Activated T-helper 17 cell treated with anti-CD3 and anti-CD28 coated beads, Interleukin-2, amount 50 U/mL, for 72 hours (primary cell): Measurements from ENCODE around the gene STK26. TPM values are rescaled to one million over a fixed set of nuclear protein-coding genes. Genes with fewer than 3 reads are reported as not detected.
"Not testable (repeated sequence)": the region's sequence is repeated elsewhere in the genome, so short reads cannot be mapped to it uniquely, and the experiment has no call there.

Experiments
- ATAC-seq: fragments of 150-1000 bp; cut with Tn5 transposase; replicated peaks from 2 replicates; pipeline ENCODE4 v1.10.0; 2021; ENCODE audit warnings: mild to moderate bottlenecking, moderate library complexity
- H3K27ac Mint-ChIP-seq: one replicate; pipeline ENCODE4 v1.8.0; 2022; ENCODE audit warnings: mixed read lengths
- H3K27me3 Mint-ChIP-seq: one replicate; pipeline ENCODE4 v1.8.0; 2022; ENCODE audit warnings: mixed read lengths
- H3K36me3 Mint-ChIP-seq: one replicate; pipeline ENCODE4 v1.8.0; 2022; ENCODE audit warnings: low read depth, mild to moderate bottlenecking, mixed read lengths
- H3K4me1 Mint-ChIP-seq: one replicate; pipeline ENCODE4 v1.8.0; 2022; ENCODE audit warnings: mixed read lengths
- H3K4me3 Mint-ChIP-seq: one replicate; pipeline ENCODE4 v1.8.0; 2022; ENCODE audit warnings: mild to moderate bottlenecking, mixed read lengths
- H3K9me3 Mint-ChIP-seq: one replicate; pipeline ENCODE4 v1.8.0; 2022; ENCODE audit warnings: mixed read lengths
- total RNA-seq, 2 donors: library from RNA; stranded (reverse); gene quantifications; one replicate each; pipeline ENCODE4 v1.2.3, GENCODE V29; 2022

Gene STK26
- total RNA-seq, 2 donors from 2014 or later, result 43.1 to 43.4 TPM

DNA sequence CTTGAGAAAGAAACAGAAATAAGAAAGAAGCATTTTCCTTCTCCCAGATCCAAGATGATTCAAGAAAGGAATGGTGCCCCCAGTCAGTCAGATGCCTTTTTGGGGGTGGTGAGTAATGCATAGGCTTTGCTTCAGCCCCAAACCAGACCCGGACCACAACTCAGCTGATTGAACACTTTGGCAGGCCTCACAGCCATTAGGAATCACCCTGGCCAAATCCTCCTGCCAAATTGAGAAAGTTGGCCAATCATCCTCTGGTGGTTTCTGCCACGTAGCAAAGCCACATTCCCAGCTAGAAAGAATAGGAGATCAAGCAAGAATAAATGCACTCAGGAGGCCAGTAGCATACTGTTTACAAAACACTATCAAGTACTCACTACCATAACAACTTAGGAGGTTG lies 71.1 kb downstream of the STK26 start:
- Mint-ChIP-seq H3K27ac (no peak overlapping the region), H3K4me1 (no peaks in the 10 kb centered on the region), H3K36me3 (no peaks in the 10 kb centered on the region), H3K9me3 (no peaks in the 10 kb centered on the region), H3K27me3 (peaks cover 4% of the 10 kb centered on the region), H3K4me3 (no peak overlapping the region)
- no peak for ATAC-seq

DNA sequence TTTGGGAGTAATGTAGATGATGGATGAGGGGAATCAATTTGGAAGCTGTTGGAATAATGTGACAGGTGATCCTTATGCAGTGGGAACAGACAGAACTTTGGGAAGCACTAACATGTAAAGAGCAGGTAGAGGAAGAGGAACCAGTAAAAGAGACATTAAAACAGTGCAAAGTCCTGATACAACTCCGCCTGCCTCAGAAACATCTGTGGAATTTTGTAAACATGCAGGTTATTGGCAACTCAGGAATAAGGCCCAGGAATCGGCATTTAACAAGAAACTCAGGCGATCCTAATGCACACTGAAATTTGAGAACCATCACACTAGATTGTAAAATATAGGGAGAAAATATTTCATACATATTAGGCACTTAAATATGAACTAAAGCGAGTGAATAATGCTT lies 75.6 kb downstream of the STK26 start:
- not testable (repeated sequence) for H3K4me1 Mint-ChIP-seq, ATAC-seq, H3K27ac Mint-ChIP-seq, H3K27me3 Mint-ChIP-seq, H3K4me3 Mint-ChIP-seq, H3K9me3 Mint-ChIP-seq, H3K36me3 Mint-ChIP-seq

DNA sequence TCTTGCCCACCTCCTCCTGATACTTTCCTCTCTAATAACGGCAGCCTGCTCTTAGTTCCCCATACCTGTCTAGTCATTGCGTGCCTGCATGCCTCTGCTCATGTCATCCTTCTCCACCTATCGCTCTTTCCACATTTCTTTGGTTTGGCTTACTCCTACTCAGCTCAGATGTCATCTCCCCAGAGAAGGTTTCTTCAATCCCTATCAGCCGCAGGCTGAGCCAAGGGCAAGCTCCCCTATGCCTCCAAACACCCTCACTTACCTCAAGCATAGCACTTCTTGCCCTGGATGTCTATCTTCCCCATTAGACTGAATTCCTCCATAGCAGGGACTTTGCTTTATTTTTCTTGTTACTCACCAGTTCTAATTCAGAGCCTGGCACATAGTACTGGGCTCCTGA lies 78.1 kb downstream of the STK26 start:
- Mint-ChIP-seq H3K4me1 (no peaks in the 10 kb centered on the region), H3K36me3 (no peaks in the 10 kb centered on the region), H3K27me3 (peaks cover 4% of the 10 kb centered on the region), H3K27ac (no peak overlapping the region), H3K4me3 (no peak overlapping the region), H3K9me3 (no peaks in the 10 kb centered on the region)
- ATAC-seq, result no peak

DNA sequence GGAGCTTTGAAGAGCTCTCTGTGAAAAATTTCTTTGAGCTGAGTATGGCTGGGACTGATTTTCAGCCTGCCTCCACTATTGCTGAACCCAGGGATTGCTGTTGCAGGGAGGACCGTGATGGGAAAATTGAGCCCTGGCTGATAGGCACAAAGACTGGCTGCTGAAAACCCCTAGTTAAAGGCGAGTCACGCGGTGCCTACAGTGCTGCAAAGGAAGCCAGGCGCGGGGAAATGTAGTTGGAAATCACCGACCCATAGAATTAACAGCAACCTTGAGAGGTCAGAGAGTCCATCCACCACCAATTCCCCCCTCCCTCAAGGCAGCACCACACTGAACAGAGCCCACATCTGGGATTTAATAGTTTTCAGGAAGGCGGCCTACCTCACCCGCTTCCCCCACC lies 78.7 kb downstream of the STK26 start:
- H3K9me3 Mint-ChIP-seq, result no peaks in the 10 kb centered on the region
- H3K27ac Mint-ChIP-seq, result no peak overlapping the region
- H3K27me3 Mint-ChIP-seq, result peaks cover 4% of the 10 kb centered on the region
- no peaks in the 10 kb centered on the region for H3K36me3 Mint-ChIP-seq
- H3K4me1 Mint-ChIP-seq, result no peaks in the 10 kb centered on the region
- H3K4me3 Mint-ChIP-seq, result no peak overlapping the region
- ATAC-seq, result no peak

DNA sequence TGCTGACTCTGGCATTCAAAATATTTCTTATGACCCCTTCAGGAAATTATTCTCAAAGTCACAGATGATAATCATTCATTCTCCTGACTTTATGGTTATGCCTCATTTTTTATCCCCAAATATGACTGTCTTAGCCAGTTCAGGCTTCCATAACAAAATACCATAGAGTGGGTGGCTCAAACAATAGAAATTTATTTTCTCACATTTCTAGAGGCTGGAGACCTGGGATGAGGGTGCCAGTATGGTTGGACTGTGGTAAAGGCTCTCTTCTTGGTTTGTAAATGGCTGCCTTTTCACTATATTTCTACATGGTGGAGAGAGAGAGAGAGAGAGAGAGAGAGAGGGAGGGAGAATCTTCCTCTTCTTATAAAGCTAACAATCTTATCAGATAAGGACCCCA lies 84.2 kb downstream of the STK26 start:
- no peaks in the 10 kb centered on the region for H3K27me3 Mint-ChIP-seq
- H3K4me1 Mint-ChIP-seq, result no peaks in the 10 kb centered on the region
- no peaks in the 10 kb centered on the region for H3K36me3 Mint-ChIP-seq
- H3K27ac Mint-ChIP-seq, result no peak overlapping the region
- H3K4me3 Mint-ChIP-seq, result no peak overlapping the region
- H3K9me3 Mint-ChIP-seq, result no peaks in the 10 kb centered on the region
- no peak for ATAC-seq

DNA sequence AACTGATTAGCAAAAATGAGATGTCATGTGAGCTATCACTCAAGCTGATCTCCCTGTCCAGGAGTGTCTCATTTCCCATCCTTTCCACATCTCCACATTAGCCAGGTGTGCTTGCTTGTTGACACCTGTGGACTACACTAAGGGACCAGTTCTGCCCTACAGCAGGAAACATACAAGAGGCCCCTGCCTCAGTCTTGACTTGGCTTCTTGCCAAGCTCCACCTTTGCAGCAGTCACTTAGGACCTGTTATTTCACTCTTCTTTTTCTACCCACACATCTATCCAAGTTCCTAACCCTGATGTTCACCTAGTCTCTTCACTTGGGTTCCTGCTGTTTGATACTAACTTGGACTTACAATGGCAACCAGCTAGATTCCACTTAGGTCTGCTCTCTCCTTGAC lies 91.5 kb downstream of the STK26 start:
- no peaks in the 10 kb centered on the region for H3K27me3 Mint-ChIP-seq
- no peaks in the 10 kb centered on the region for H3K9me3 Mint-ChIP-seq
- H3K4me3 Mint-ChIP-seq, result no peak overlapping the region
- H3K4me1 Mint-ChIP-seq, result no peaks in the 10 kb centered on the region
- no peaks in the 10 kb centered on the region for H3K36me3 Mint-ChIP-seq
- H3K27ac Mint-ChIP-seq, result no peak overlapping the region
- no peak for ATAC-seq

DNA sequence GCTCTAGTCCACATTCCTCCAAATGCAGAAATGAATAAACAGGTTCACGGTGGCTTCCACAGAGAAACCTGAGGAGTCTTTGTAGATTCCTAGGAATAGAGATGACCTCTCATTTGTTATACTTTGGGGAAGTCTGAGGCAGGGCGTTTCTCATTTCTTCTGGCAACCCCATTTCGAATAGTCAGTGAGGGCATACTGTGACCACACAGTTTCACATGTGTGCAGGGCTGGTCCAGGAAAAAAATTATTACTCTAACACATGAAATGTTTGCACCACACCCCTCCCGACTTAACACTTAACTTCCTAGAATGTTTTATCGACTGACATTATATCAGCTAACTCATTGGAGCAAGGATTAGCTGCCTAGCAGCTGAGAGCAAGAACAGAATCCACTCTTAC lies 92.7 kb downstream of the STK26 start:
- H3K27ac Mint-ChIP-seq, result no peak overlapping the region

DNA sequence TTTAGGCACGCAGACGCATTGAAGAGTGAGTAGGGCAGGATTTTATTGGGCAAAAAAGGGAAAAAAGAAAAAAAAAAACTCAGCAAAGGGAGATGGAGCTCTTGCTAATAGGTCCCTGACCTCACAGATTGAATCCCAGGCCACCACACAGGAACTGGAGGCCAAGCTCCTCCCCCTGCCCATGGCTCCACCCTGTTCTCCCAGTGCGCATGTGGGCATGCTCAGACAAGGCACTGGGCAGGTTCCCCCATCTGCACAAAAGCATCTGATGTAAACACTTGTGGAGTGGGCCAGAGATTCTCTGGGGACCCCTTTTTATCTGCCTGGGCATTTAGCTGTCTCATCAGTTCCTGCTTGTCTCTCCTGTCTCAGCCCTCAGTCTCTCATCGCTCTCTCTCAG lies 95.3 kb downstream of the STK26 start:
- Mint-ChIP-seq H3K4me3 (no peak overlapping the region), H3K9me3 (peaks cover 5% of the 10 kb centered on the region), H3K27ac (no peak overlapping the region), H3K4me1 (no peaks in the 10 kb centered on the region), H3K36me3 (no peaks in the 10 kb centered on the region), H3K27me3 (no peaks in the 10 kb centered on the region)
- no peak for ATAC-seq

More for the DNA sequence above, 92.7 kb downstream of the STK26 start:
- Mint-ChIP-seq H3K4me3 (no peak overlapping the region), H3K9me3 (no peaks in the 10 kb centered on the region), H3K27me3 (no peaks in the 10 kb centered on the region), H3K4me1 (no peaks in the 10 kb centered on the region), H3K36me3 (no peaks in the 10 kb centered on the region)
- no peak for ATAC-seq

DNA sequence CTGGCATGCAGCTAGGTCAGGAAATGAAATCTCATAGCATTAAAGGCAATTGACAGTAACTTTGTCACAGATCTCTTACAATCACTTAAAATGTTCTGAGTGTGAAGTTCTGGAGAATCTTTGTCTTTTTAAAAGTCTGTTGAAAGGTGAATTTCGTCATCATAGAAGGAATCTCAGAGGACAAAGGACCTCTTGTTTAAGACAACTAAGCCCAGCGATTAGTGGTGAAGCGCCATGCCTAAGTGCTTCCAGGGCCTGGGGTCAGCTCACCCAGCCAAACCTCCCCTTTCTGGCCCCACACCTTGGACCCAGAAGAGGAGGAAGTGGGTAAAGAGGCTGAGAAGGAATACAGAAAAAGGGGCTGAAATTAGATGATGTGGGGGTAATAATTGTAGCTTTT lies 96.2 kb downstream of the STK26 start:
- Mint-ChIP-seq H3K9me3 (peaks cover 5% of the 10 kb centered on the region), H3K36me3 (no peaks in the 10 kb centered on the region), H3K4me3 (no peak overlapping the region), H3K27ac (no peak overlapping the region), H3K4me1 (no peaks in the 10 kb centered on the region), H3K27me3 (no peaks in the 10 kb centered on the region)
- no peak for ATAC-seq

DNA sequence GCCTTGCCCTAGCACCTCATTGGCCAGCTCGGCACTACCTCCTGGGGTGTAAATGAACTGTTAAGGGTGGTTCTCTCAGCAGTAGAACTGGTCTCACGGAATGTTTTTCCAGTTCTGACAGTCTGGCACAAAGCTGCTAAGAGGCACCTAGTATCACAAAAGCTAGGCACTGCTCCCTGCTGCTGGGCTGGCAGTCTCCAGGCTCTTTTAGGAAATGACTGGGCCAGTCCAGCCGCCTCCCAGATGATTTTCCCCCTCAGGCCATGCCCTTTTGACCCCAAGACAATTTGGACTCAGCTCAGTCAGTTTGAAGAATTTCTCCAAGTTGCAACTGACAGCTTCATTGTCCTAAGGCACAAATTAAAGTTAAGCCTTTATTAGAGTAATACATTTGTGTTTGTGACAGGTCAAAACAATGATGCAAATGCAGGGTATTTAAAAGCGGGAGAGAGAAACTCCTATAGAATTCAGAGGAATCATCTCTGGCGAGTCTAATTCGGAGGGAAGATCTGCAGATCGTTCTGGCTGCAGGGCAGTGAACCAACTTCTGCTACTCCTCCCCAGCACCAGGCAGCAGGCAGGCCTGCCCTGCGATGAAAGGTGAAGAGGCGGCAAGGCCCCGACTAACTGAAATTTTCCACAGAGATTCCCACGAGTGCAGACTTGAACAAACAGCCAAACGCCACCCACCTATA lies 96.9 kb downstream of the STK26 start:
- H3K36me3 Mint-ChIP-seq, result no peaks in the 10 kb centered on the region
- no peak overlapping the region for H3K27ac Mint-ChIP-seq
- no peaks in the 10 kb centered on the region for H3K27me3 Mint-ChIP-seq
- H3K4me1 Mint-ChIP-seq, result no peaks in the 10 kb centered on the region
- no peak overlapping the region for H3K4me3 Mint-ChIP-seq
- no peak for ATAC-seq
- peaks cover 5% of the 10 kb centered on the region for H3K9me3 Mint-ChIP-seq

DNA sequence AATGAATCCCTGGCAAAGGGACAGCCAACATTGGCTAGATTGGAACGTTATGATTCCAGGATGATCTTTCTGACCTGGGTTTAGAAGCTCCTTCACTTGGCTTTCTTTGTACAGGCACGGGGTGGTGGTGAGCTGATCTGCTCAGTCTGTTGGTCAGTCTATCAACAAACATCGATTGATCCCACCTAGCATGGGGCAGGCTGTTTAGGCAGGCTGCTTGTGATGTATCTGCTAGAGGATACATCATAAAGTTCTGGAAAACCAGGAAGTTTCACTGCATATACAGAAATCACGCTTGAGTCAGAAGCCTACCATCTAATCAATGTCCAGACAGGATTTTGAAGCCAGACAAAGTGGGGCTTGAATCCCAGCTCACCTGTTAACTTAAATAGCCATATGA lies 97.8 kb downstream of the STK26 start:
- Mint-ChIP-seq H3K36me3 (no peaks in the 10 kb centered on the region), H3K4me3 (no peak overlapping the region), H3K27me3 (no peaks in the 10 kb centered on the region), H3K27ac (no peak overlapping the region), H3K4me1 (no peaks in the 10 kb centered on the region), H3K9me3 (peaks cover 5% of the 10 kb centered on the region)
- ATAC-seq, result no peak

Other genes with a start within 250 kb of the STK26 start
- gene FRMD7, start 104.7 kb downstream of the STK26 start, total RNA-seq, result not detected
- 10 to 100 TPM; 29.6 to 35.2 TPM for gene RAP2C, start 196.1 kb downstream of the STK26 start, total RNA-seq